OCI-LY3 (cell line): ENCODE measurements around the gene PTPRD.

ENCODE experiments used
- H2AFZ ChIP-seq: fragments of 200-600, 300-600 bp; shearing (Covaris generic); 2 replicates; pipeline ENCODE4 v1.6.0; 2014; ENCODE audit warnings: antibody characterized with exemption, low read depth, low read length
- H3K27ac ChIP-seq: fragments of 200-600, 300-600 bp; sonication (generic); 2 replicates; pipeline ENCODE4 v1.5.1; 2014; ENCODE audit warnings: mild to moderate bottlenecking, low read length, moderate library complexity, mixed read lengths
- H3K27me3 ChIP-seq: fragments of 200-600, 300-600 bp; sonication (generic); 2 replicates; pipeline ENCODE4 v1.6.1; 2014; ENCODE audit warnings: low read depth, low read length, mixed read lengths
- H3K36me3 ChIP-seq: fragments of 200-600, 300-600 bp; sonication (generic); replicated peaks from 2 replicates; pipeline ENCODE3; 2014; ENCODE audit warnings: low read depth, low read length, mixed read lengths
- H3K4me1 ChIP-seq: fragments of 300-600, 200-600 bp; sonication (generic); 2 replicates; pipeline ENCODE4 v1.6.1; 2014; ENCODE audit warnings: low read length, mixed read lengths
- H3K4me2 ChIP-seq: fragments of 200-600, 300-600 bp; sonication (generic); 2 replicates; pipeline ENCODE4 v1.6.1; 2014; ENCODE audit warnings: low read length, mixed read lengths
- H3K4me3 ChIP-seq: fragments of 300-600, 200-600 bp; sonication (generic); 2 replicates; pipeline ENCODE4 v1.5.1; 2014; ENCODE audit warnings: antibody characterized with exemption, mild to moderate bottlenecking, low read length, moderate library complexity
- H3K79me2 ChIP-seq: fragments of 300-600, 200-600 bp; shearing (Covaris generic); 2 replicates; pipeline ENCODE4 v1.6.1; 2014; ENCODE audit warnings: mild to moderate bottlenecking, low read length, mixed read lengths
- H3K9ac ChIP-seq: fragments of 300-600, 200-600 bp; shearing (Covaris generic); 2 replicates; pipeline ENCODE4 v1.6.0; 2014; ENCODE audit warnings: mild to moderate bottlenecking, low read length, moderate library complexity
- H3K9me3 ChIP-seq: fragments of 200-600, 300-600 bp; shearing (Covaris generic); 2 replicates; pipeline ENCODE4 v1.6.1; 2014; ENCODE audit warnings: low read length, mixed read lengths; ENCODE audit not compliant: insufficient read depth
- H4K20me1 ChIP-seq: fragments of 200-600, 300-600 bp; sonication (generic); 2 replicates; pipeline ENCODE4 v1.6.1; 2016; ENCODE audit warnings: low read length, mixed read lengths; ENCODE audit not compliant: insufficient read depth
- EZH2phosphoT487 ChIP-seq: fragments of 200-600 bp; shearing (Covaris generic); IDR thresholded peaks from 2 replicates; pipeline ENCODE4 v1.6.1; 2018; ENCODE audit warnings: antibody characterized with exemption, mixed run types, low read depth
- TF ChIP-seq, protein P1 (sequence below): fragments of 200-600, 300-600 bp; sonication (generic); IDR thresholded peaks from 2 replicates; pipeline ENCODE4 v1.5.1; 2014; ENCODE audit warnings: antibody characterized with exemption, low read length, low read depth

PTPRD gene

DNA sequence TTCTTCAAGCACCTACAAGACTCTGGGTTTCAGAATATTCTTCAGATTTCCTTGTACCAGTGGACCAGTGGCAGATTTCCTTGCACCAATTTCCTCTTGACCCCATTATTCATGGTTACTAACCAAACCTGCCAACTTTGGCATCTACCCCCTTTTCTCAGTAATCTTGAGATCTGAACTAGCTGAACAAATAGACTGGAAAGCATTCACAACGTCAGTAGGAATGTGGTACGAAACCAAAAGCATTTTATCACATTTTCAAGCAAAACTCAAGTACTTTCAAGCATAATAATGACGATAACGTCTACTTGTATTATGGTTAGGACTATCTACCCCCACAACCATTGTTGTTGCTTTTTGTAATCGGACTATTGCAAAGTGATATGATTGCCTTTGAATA lies 1217.3 kb downstream of the PTPRD start:
- Histone ChIP-seq H2AFZ (no peak overlapping the region), H3K4me3 (no peak overlapping the region), H3K27me3 (no peaks in the 10 kb centered on the region), H3K9ac (no peak overlapping the region), H3K4me2 (no peak overlapping the region), H3K79me2 (no peaks in the 10 kb centered on the region), H4K20me1 (no peaks in the 10 kb centered on the region), H3K36me3 (no peaks in the 10 kb centered on the region), H3K4me1 (no peaks in the 10 kb centered on the region), H3K27ac (no peak overlapping the region), H3K9me3 (no peaks in the 10 kb centered on the region)
- TF ChIP-seq, protein P1, sequence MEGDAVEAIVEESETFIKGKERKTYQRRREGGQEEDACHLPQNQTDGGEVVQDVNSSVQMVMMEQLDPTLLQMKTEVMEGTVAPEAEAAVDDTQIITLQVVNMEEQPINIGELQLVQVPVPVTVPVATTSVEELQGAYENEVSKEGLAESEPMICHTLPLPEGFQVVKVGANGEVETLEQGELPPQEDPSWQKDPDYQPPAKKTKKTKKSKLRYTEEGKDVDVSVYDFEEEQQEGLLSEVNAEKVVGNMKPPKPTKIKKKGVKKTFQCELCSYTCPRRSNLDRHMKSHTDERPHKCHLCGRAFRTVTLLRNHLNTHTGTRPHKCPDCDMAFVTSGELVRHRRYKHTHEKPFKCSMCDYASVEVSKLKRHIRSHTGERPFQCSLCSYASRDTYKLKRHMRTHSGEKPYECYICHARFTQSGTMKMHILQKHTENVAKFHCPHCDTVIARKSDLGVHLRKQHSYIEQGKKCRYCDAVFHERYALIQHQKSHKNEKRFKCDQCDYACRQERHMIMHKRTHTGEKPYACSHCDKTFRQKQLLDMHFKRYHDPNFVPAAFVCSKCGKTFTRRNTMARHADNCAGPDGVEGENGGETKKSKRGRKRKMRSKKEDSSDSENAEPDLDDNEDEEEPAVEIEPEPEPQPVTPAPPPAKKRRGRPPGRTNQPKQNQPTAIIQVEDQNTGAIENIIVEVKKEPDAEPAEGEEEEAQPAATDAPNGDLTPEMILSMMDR, result no peak
- TF ChIP-seq EZH2phosphoT487, result no peak

DNA sequence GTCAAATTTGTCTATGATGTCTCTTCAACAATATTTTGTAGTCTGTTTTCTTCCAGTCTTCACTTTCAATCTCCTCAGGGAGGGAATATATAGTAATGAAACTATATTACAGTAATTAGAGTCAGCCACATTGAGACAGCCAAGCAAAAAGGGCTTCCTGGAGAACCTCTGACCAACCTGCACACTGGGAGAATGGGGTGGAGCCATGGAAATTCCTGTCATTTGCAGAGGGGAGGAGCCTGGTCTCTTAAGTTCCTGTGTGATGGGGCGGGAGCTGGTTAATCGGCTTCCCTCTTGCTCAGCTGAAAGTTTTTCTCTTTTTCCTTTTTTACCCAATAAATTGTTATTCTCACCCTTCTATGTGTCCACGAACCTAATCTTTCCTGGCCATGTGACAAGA lies 1220.0 kb downstream of the PTPRD start:
- H3K27ac ChIP-seq, result no peak overlapping the region
- no peak overlapping the region for H2AFZ ChIP-seq
- H3K27me3 ChIP-seq, result no peaks in the 10 kb centered on the region
- no peak overlapping the region for H3K4me2 ChIP-seq
- H3K4me1 ChIP-seq, result no peaks in the 10 kb centered on the region
- H3K9me3 ChIP-seq, result no peaks in the 10 kb centered on the region
- TF ChIP-seq EZH2phosphoT487, result no peak
- TF ChIP-seq, protein P1, result no peak
- no peaks in the 10 kb centered on the region for H3K79me2 ChIP-seq
- H4K20me1 ChIP-seq, result no peaks in the 10 kb centered on the region
- H3K9ac ChIP-seq, result no peak overlapping the region
- no peaks in the 10 kb centered on the region for H3K36me3 ChIP-seq
- no peak overlapping the region for H3K4me3 ChIP-seq

DNA sequence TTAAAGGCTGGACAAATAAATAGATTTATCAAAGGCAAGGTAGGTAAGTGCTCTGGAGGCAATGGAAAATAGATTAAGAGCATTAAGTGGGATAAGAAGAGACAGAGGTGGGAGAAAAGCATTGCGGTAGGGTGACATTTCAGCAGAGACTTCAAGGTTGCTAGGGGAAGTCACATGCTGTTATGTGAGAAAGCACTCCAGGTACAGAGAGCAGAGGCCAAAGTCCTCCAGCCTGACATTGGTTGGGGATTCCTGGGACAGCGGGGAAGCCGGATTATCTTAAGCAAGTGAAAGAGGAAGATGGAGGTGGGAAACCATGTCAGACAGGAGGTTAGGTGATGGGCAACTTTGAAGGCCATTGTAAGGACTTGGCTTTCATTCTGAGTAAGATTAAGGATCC lies 1222.9 kb downstream of the PTPRD start:
- Histone ChIP-seq H3K9me3 (no peaks in the 10 kb centered on the region), H3K27ac (no peak overlapping the region), H3K36me3 (no peaks in the 10 kb centered on the region), H3K4me3 (no peak overlapping the region), H3K4me2 (no peak overlapping the region), H2AFZ (no peak overlapping the region), H3K27me3 (no peaks in the 10 kb centered on the region), H3K79me2 (no peaks in the 10 kb centered on the region), H3K4me1 (no peaks in the 10 kb centered on the region), H3K9ac (no peak overlapping the region), H4K20me1 (no peaks in the 10 kb centered on the region)
- TF ChIP-seq EZH2phosphoT487, result no peak
- TF ChIP-seq, protein P1, result no peak

DNA sequence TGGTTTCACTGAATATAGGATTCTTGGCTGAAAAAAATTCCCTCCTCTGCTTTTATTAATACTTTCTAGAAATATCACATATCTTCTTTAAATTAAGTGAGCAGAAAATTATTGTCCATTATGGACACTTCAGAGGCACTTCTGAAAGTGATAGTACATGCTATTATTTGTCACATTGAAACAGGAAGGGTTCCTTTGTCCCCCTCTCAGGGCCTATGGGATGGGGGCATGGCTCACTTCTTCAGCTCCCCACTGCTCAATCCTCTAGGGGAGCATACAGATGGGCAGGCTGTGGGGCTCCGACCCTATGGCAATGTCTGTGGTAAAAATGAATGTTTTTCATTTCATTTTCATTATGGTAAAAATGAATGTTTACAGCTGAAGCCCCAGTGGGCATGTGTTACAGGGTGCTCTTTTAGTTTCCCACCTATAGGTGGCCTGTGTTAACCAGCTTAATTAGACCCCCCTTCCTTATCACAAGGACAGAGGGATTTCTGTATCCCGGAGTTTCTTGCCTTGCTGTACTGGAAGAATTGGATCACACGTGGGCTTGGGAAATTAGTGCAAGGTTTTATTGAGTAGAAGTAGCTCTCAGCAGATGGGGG lies 1225.2 kb downstream of the PTPRD start:
- no peaks in the 10 kb centered on the region for H3K36me3 ChIP-seq
- no peak overlapping the region for H3K27ac ChIP-seq
- H3K4me3 ChIP-seq, result no peak overlapping the region
- H3K27me3 ChIP-seq, result no peaks in the 10 kb centered on the region
- no peaks in the 10 kb centered on the region for H3K4me1 ChIP-seq
- no peak overlapping the region for H3K4me2 ChIP-seq
- H3K9ac ChIP-seq, result no peak overlapping the region
- no peak for TF ChIP-seq EZH2phosphoT487
- TF ChIP-seq, protein P1, result no peak
- no peaks in the 10 kb centered on the region for H4K20me1 ChIP-seq
- H3K79me2 ChIP-seq, result no peaks in the 10 kb centered on the region
- no peak overlapping the region for H2AFZ ChIP-seq
- no peaks in the 10 kb centered on the region for H3K9me3 ChIP-seq
